Suprapubic skin (tissue), 4 donors: ENCODE results near the gene ARVCF.

Experiments
- CTCF ChIP-seq, 2 donors: fragments of 200-600 bp in 1 of 2; fragments of 450-650 bp in 1 of 2; sonication (generic) in 1 of 2; IDR thresholded peaks; one replicate each; pipeline ENCODE4 v1.5.1; 2016 to 2019; ENCODE audit warnings: antibody characterized with exemption in 2 of 2, mild to moderate bottlenecking in 1 of 2, moderate library complexity in 1 of 2
- EP300 ChIP-seq: sonication (generic); formaldehyde crosslinking; IDR thresholded peaks from one replicate; pipeline ENCODE4 v1.6.1; 2017; ENCODE audit warnings: antibody characterized with exemption
- POLR2AphosphoS5 ChIP-seq, 3 donors: sonication (generic); formaldehyde crosslinking; IDR thresholded peaks; one replicate each; pipeline ENCODE4 v1.6.1; 2017; ENCODE audit warnings: antibody characterized with exemption in 3 of 3

- TF ChIP-seq CTCF (IDR thresholded peaks at IDR 0.05) (no peak), EP300 (no peak), POLR2AphosphoS5 (IDR thresholded peaks at IDR 0.05) (no peak)
Measured at GRCh38 chr22:20057596-20058268, 41.1 kb upstream of the ARVCF start.
